ACHN (cell line): ENCODE results near the gene CS.
A peak's percentile ranks its signal among the peaks of the same experiment; 100 is the strongest.
"Not testable (repeated sequence)": the region's sequence is repeated elsewhere in the genome, so short reads cannot be mapped to it uniquely, and the experiment has no call there.

ENCODE experiments used
- DNase-seq: peaks from one replicate; pipeline ENCODE4 v3.0.0-alpha.2; 2015
- in situ Hi-C: cut with HindIII; loops from 2 replicates; pipeline ENCODE4 v1.10.0; 2017; ENCODE audit warnings: low sequenced_read_pairs, low pct_ligation_motif_present, low pct_unique_long_range_greater_than_20kb

The CS gene

DNA sequence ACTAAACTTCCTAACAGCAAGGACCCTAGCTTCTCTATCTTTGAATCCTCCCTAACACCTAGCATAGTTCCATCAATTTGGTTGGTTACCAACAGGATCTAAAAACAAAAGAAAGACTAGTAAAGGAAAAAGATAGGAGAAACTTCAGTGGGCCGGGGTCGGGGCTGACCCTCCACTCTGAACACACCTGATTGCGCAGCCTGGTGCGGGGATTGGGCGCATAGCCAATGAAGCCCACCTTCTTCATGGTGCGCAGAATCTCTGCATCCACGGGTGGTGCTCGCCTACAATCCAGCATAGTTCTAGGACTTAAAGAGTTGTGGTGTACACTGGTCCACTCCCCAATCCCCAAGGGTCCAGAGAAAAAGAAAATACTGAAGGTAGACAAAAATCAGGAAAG lies 26.0 kb upstream of the CS start:
- in situ Hi-C loops: no loop called here

GRCh38 chr12:56324206-56324605 lies 24.1 kb upstream of the CS start:
- in situ Hi-C loops: no loop called here
- no peak for DNase-seq

More for the DNA sequence above, 26.0 kb upstream of the CS start:
- DNase-seq: no peak

DNA sequence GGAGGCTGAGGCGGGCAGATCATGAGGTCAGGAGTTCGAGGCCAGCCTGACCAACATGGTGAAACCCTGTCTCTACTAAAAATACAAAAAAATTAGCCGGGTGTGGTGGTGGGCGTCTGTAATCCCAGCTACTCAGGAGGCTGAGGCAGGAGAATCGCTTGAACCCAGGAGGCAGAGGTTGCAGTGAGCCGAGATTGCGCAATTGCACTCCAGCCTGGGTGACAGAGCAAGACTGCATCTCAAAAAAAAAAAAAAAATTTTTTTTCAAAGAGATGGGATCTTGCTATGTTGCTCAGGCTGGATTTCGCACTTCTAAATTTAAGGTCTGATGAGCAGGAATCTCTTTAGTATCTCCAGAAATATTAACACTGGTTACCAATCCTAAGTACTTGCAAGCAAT lies 21.5 kb upstream of the CS start:
- DNase-seq, in situ Hi-C loops: not testable (repeated sequence)

- no peak for DNase-seq
- in situ Hi-C loops: no loop called here
Measured at GRCh38 chr12:56321027-56321426, 20.9 kb upstream of the CS start.

GRCh38 chr12:56317675-56318074 lies 17.5 kb upstream of the CS start:
- in situ Hi-C loops: no loop called here

DNA sequence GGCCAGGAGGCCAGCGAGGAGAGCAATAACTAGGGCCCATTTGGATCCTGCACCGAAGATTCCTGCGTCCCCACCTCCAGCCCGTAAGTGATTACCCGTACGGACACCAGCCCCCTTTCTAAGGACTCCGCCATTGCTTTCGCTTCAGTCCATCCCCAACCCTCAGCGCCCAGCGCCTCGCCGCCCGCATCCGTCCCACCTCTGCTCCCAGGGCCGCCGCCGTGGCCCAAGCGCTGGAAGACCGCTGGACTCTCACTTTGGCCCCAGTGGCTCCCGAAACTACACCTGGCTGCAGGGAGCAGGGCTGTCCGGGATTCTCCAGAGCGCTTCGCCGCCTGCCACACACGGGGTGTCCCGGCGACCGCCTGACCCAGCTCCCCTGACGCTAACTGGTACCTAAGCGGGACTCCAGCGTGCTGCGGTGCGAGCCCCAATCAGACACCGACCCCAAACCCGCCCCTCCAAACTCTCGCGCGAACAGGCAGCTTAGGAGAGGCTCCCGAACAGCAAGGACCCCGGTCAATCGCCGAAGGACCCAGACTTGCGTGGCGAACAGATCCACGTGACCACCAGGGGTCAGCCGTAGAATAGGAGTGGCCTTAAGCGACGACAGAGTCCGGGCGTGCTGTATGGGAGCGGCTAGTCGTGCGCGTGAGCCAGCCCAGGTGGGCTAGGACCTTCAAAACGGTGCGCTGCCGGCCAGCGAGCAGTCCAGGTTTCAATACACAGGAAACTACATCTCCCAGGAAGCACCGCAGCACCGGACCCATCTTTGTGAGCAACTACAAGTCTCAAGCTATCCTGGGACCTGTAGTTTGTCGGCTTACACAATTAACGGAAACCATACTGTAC lies 15.7 kb upstream of the CS start, which contains the start of gene CNPY2:
Gene CNPY2, minus strand, starts transcription at position 367 of the 852 bp plus-strand sequence. CDS start 771 bp downstream, outside the sequence.
- peak; percentile 100 for DNase-seq
- in situ Hi-C loops: no loop called here

More at GRCh38 chr12:56317675-56318074, 17.5 kb upstream of the CS start:
- no peak for DNase-seq

DNA sequence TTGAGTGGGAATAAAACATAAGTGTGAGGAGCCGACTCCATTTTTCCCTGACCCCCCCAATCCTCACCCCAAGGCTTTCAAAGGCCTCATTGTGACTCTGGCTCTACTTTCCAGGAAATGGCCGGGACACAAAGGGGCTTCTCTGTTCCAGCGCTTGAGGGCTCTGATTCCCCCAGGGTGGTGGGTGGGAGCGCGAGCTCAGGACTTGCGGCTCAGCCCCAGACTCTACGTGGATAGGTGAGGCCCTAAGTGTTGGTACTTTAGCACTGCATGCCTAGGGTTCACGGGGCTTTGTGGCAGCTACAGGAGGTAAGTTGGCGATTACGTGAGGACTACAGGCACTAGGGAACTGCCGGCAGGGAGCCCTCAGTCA lies 15.1 kb upstream of the CS start:
- peak; percentile 32 for DNase-seq
- in situ Hi-C loops: no loop called here

DNA sequence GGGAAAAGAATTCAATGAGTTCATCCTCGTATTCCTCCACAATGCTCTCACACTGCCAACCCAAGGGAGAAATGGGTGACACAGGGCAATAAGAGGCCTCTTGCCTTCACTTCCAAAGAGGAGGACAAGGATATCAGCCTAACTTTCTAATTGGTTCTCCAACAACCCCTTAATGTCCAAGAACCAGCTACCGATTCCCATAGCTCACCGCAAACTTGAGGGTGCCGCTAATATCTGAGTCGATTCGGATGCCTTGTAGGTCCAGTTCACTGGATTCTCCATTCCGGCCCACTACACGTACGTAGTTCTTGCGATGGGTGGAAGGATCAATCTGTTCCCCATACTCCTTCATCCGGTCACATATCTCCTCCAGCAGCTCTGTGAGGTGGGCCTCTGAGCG lies 10.9 kb upstream of the CS start:
- in situ Hi-C loops: no loop called here
- no peak for DNase-seq

DNA sequence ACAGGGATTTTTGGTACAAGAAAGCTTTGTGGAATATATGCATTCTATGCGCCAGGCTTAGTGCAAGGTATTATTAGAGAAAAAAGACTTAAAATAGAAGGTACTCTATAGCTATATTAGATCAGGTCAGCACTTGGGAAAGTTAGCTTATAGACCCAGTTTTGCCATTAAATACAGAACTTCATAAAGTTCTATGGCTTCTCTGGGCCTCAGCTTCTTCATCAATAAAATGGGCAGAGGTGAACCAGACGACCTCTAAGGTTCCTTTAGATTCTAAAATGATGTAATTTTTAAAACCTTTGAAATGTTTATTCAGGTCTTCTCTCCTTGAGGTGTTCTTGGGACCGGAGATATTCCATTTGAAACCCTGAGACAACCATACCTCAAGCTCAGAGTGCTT lies 8.6 kb upstream of the CS start:
- in situ Hi-C loops: no loop called here
- DNase-seq: no peak

GRCh38 chr12:56307221-56307965 lies 7.3 kb upstream of the CS start:
- no peak for DNase-seq
- in situ Hi-C loops: no loop called here

- no peak for DNase-seq
- in situ Hi-C loops: no loop called here
Measured at GRCh38 chr12:56304872-56305590, 4.9 kb upstream of the CS start.

GRCh38 chr12:56304276-56304675 lies 4.1 kb upstream of the CS start:
- DNase-seq: no peak
- in situ Hi-C loops: no loop called here

DNA sequence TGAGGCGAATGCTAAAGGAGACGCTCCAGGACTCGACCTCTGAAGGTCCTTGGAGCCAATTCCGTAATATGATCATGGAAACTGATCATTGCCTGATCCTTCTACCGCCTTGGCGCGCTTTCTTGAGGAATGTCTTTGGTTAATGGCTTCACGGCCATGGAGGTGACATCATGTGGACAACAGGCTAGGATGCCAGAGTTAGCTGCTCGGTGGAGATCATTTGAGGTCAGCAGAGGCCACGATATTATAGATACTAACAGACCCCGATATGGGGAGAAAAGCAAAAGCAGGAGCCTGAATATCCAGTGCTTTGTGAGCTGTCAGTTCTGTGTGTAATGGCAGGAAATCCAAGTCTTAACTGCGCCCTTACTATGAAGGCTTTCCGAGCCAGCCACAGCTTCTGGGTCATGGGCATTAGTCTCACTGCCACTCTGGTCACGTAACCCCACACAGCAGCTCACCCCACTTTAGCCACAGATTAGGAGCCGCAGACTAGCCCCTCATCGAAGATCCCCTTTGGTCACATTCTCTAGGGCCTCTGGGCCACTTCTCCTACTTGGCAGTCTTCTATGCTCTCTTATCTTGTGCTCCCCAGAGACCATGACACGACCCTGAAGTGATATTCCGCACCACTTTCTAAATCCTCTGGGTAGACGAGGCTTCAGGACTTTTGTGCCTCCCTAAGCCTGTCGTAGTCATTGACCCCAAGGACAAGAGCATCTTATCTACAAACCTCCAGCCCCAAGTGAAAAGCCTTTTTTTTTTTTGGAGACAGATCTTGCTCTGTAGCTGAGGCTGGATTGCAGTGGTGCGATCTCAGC lies 724 bp upstream of the CS start:
- no peak for DNase-seq
- in situ Hi-C loops: no loop called here

GRCh38 chr12:56299308-56299852 lies 750 bp downstream of the CS start:
- DNase-seq: no peak
- in situ Hi-C loops: no loop called here

DNA sequence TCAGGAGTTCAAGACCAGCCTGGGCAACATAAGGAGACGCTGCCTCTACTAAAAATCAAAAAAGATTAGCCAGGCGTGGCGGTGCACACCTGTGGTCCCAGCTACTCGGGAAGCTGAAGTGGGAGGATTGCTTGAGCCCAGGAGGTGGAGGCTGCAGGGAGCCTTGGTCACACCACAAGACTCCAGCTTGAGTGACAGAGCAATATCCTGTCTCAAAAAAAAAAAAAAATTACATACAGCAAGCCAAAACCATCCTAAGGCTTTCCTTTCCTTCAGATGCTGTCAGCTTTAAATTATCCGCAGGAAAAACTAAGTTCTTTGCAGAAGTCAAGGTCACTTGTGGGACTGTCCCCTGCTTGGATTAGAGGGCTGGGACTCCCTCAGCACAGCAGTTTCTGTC lies 1.3 kb downstream of the CS start:
- no peak for DNase-seq
- in situ Hi-C loops: no loop called here

DNA sequence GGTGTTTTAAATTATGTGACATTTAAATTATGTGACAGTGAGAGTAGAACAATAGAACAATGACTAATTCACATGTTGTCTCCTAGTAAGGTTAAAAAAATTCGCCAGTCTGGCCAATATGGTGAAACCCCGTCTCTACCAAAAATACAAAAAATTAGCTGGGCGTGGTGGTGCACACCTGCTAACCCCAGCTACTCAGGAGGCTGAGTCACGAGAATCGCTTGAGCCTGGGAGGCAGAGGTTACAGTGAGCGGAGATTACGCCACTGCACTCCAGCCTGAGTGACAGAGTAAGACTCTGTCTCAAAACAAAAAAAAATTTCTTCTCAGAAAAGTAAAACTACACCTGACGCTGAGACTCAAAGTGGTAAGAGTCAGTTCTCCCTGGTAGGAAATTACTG lies 2.7 kb downstream of the CS start:
- in situ Hi-C loops: no loop called here
- no peak for DNase-seq

DNA sequence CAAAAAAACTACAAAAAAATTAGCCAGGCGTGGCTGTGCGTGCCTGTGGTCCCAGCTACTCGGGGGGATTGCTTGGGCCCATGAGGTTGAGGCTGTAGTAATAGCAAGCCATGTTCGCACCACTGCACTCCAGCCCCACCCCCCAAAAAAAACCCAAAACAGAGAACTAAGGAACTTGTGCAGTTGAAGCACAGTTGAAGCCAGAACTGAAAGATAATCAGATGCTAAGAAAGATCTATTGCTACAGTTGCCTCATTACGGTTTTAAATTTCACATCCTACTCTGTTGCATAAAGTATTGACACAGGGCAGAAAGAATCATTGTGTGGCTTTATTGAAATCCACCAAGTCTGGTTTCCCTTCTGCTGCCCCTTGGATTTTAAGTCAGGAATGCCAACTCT lies 3.8 kb downstream of the CS start:
- DNase-seq: no peak
- in situ Hi-C loops: no loop called here

DNA sequence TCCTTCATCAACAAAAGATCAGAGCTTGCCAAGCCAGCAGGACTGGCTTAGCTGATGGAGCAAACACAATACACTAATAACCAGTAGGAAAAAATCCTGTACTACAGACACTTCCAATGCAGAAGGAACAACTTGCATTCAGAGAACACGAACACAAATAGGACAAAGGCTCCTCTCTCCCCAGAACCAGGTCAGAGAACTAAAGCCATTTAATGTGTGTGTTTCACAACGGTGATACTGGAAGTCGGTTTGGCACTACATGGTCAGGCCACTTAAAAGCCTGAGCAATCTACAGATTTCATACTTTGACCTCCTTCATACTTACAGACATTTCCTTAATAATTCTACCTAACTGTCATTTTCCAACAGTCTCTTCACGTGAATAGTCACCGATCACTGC lies 6.3 kb downstream of the CS start:
- no peak for DNase-seq
- in situ Hi-C loops: no loop called here
